SJCRH30 (cell line): ENCODE data around the gene CTBP1. TPM values are rescaled to one million over a fixed set of nuclear protein-coding genes. Genes with fewer than 3 reads are reported as not detected.

ENCODE experiments used
- DNase-seq, 2 experiments: peaks; one replicate each; pipeline ENCODE4 v3.0.0-alpha.2; 2015 to 2020
- H3K27ac ChIP-seq: fragments of 250-450 bp; sonication (Bioruptor Pico); 2 replicates; pipeline ENCODE4 v1.5.1; 2020; ENCODE audit warnings: mild to moderate bottlenecking, moderate library complexity
- H3K27me3 ChIP-seq: fragments of 250-450 bp; sonication (Bioruptor Pico); 2 replicates; pipeline ENCODE4 v1.5.1; 2020; ENCODE audit warnings: mild to moderate bottlenecking, moderate library complexity
- H3K36me3 ChIP-seq: fragments of 250-450 bp; sonication (Bioruptor Pico); 2 replicates; pipeline ENCODE4 v1.5.1; 2020; ENCODE audit warnings: mild to moderate bottlenecking, moderate library complexity
- H3K4me1 ChIP-seq: fragments of 250-450 bp; sonication (Bioruptor Pico); 2 replicates; pipeline ENCODE4 v1.5.1; 2020; ENCODE audit warnings: mild to moderate bottlenecking, moderate library complexity
- H3K4me3 ChIP-seq: fragments of 250-450 bp; sonication (Bioruptor Pico); 2 replicates; pipeline ENCODE4 v1.5.1; 2020; ENCODE audit warnings: mild to moderate bottlenecking, moderate library complexity
- H3K9me3 ChIP-seq: fragments of 250-450 bp; sonication (Bioruptor Pico); replicated peaks from 2 replicates; pipeline ENCODE4 v1.5.1; 2020; ENCODE audit warnings: mild to moderate bottlenecking, moderate library complexity
- total RNA-seq: library from RNA; depleted of rRNA; stranded (reverse); fragments of >200 nt; shearing (Covaris generic); gene quantifications from 2 replicates; pipeline ENCODE4 v1.2.3, GENCODE V29; 2014; rRNA removed

The CTBP1 gene
- total RNA-seq, 1 experiment from 2014 or later, result 141 TPM

DNA sequence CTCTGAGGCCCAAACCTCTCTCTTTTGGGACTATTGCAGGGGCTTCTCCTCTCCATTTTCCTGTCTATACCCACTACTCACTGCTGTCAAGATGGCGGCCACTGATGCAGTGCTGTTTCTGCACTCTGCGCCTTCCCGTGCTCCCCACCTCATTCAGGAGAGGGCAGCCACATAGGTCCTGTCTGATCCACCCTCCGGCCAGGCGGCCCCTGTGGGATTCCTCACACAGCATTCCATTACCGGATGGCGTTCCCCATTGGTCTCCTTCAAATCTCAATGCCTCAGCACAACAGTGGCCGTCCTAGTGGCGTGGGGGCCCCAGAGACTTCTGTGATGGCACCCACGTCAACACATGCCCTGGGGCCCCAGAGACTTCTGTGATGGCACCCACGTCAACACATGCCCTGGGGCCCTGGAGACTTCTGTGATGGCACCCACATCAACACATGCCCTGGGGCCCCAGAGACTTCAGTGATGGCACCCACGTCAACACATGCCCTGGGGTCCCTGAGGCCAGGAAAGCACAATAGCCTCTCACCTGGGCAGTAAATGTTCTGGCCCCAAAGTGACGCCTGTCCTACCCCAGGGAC lies 83.9 kb downstream of the CTBP1 start:
- H3K4me1 ChIP-seq, result peaks cover 7% of the 10 kb centered on the region; the same call in 1 of the 2 replicates
- DNase-seq, result no peak
- H3K36me3 ChIP-seq, result no peaks in the 10 kb centered on the region
- no peak overlapping the region for H3K27ac ChIP-seq
- H3K4me3 ChIP-seq, result no peak overlapping the region
- H3K27me3 ChIP-seq, result no peaks in the 10 kb centered on the region
- no peaks in the 10 kb centered on the region for H3K9me3 ChIP-seq

DNA sequence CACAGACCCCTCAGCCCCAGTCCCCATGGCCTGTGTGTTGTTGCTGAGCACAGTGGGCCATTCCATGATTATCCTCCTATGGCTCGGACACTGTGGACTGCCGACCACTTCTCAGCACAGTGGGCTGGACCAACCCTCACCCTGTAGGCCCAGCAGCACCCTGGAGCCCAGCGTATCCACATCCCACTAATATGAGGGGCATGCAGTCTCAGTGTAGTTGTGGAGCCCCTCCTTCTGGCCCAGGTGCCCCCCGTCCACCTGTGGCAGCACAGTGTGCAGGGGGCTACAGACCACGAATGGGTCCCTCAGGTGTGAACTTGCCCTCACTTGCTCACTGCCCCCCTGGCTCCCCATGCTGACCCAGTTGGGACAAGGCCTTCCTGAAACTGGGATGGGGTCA lies 84.5 kb downstream of the CTBP1 start:
- DNase-seq, result no peak

GRCh38 chr4:1164040-1164439 lies 84.9 kb downstream of the CTBP1 start:
- Histone ChIP-seq H3K27ac (no peak overlapping the region), H3K4me3 (no peak overlapping the region), H3K4me1 (peaks cover 5% of the 10 kb centered on the region; the same call in 1 of the 2 replicates), H3K9me3 (no peaks in the 10 kb centered on the region; the same call in 1 of the 2 replicates), H3K36me3 (no peaks in the 10 kb centered on the region), H3K27me3 (no peaks in the 10 kb centered on the region)
- DNase-seq, result no peak

More for the DNA sequence above, 84.5 kb downstream of the CTBP1 start:
- no peak overlapping the region for H3K27ac ChIP-seq
- H3K4me3 ChIP-seq, result no peak overlapping the region
- no peaks in the 10 kb centered on the region for H3K36me3 ChIP-seq
- H3K4me1 ChIP-seq, result peaks cover 7% of the 10 kb centered on the region; the same call in 1 of the 2 replicates
- H3K27me3 ChIP-seq, result no peaks in the 10 kb centered on the region
- no peaks in the 10 kb centered on the region; the same call in 1 of the 2 replicates for H3K9me3 ChIP-seq

Other genes starting within 250 kb of the CTBP1 start
- 45.3 and 51.2 TPM in 2 replicates for gene FGFRL1, start 237.5 kb downstream of the CTBP1 start, total RNA-seq
- gene RNF212, start 135.6 kb downstream of the CTBP1 start, total RNA-seq, result not detected in 2 replicates
- 2.5 and 3.2 TPM in 2 replicates for gene SPON2, start 76.5 kb downstream of the CTBP1 start, total RNA-seq
- gene MAEA, start 40.8 kb upstream of the CTBP1 start, total RNA-seq, result 54.1 and 55.3 TPM in 2 replicates
- gene UVSSA, start 98.1 kb upstream of the CTBP1 start, total RNA-seq, result 3.4 and 5.8 TPM in 2 replicates
- not detected in 2 replicates for gene NKX1-1, start 157.3 kb upstream of the CTBP1 start, total RNA-seq